ENCODE results near the gene HDAC4. TPM values are rescaled to one million over a fixed set of nuclear protein-coding genes. Genes with fewer than 3 reads are reported as not detected.

Gene HDAC4
- total and polyA plus RNA-seq, 10 of the 15 experiments (the other 5 are each of a cell fraction or from before 2014, with no cell fraction given) = 0.22 to 15.7 (median 4.8) TPM

DNA sequence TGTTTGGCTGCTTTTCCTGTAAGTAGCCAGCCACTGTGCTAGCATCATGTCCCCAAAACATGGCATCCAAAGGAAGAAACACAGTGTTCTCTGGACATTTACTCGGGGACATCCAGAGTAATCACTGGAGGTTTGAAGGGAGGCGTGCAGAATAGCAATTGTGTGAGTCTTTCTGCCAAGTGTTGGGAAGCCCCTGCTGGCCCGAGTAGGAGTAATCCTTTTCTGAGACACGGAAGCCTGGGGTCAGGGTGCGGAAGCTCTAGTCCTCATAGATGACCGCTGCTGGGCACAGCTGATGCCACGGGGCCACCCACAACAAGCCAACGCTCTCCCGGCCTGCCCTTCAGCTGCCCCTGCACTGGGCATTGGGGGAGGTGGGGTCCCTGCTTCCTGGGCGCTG lies 24.8 kb upstream of the HDAC4 start:
- no TSS peak for BruUV-seq (replicated peaks)
- no peak overlapping the region for H3K27ac ChIP-seq (ENCODE audit: control insufficient read depth, insufficient read depth)
- peaks cover 0 to 2% of the 10 kb centered on the region in 2 experiments; a peak in 1 of 4 replicates for H3K27me3 ChIP-seq (replicated peaks in 1 of 2; ENCODE audit: control insufficient read depth in 2 of 2, insufficient read depth in 2 of 2, low read length in 1 of 2)
- no peak overlapping the region for H3K4me2 ChIP-seq (ENCODE audit: control insufficient read depth, insufficient read depth)
- no peak overlapping the region for H3K4me3 ChIP-seq
- SMC1A ChIA-PET (ENCODE audit: uncharacterized antibody, unreplicated experiment) = no interaction called here
- no peaks in the 10 kb centered on the region for H3K4me1 ChIP-seq (ENCODE audit: control insufficient read depth, insufficient read depth, low read length)
- H2AFZ ChIP-seq (ENCODE audit: control insufficient read depth, low read depth, low read length) = no peak overlapping the region
- POLR2A ChIA-PET = no interaction called here
- CTCF ChIA-PET = no interaction called here
- no peaks in the 10 kb centered on the region for H3K9me3 ChIP-seq (replicated peaks; ENCODE audit: control insufficient read depth, insufficient read depth, low read length)
- no peak overlapping the region for H3K9ac ChIP-seq (ENCODE audit: control insufficient read depth, insufficient read depth, low read length)
- WGBS (ENCODE audit: insufficient coverage, insufficient replicate concordance, low lambda C conversion rate, missing lambda C conversion rate) = 43% methylated on average over 6 of the region's 10 CpGs
- RAD21 ChIA-PET (ENCODE audit: unreplicated experiment) = no interaction called here
- in situ Hi-C loops (cut with MboI) = no loop called here
- no peak for DNase-seq (ENCODE audit: low read depth, low spot score)
- no peaks in the 10 kb centered on the region for H4K20me1 ChIP-seq (ENCODE audit: control insufficient read depth, insufficient read depth)
- no peaks in the 10 kb centered on the region for H3K79me2 ChIP-seq (ENCODE audit: control insufficient read depth, insufficient read depth, low read length)
- no peak for FAIRE-seq
- intact Hi-C loops (cut with micrococcal nuclease; ENCODE audit: unreplicated experiment) = no loop called here
- TF ChIP-seq HSF1 (IDR thresholded peaks at IDR 0.05; ENCODE audit: low read depth, low read length) (no peak), HDAC6 (IDR thresholded peaks at IDR 0.05; ENCODE audit: unreplicated experiment) (no peak), TCF3 (IDR thresholded peaks at IDR 0.05; ENCODE audit: borderline replicate concordance, insufficient read depth, low read depth, low read length) (no peak), POLR2A (IDR thresholded peaks at IDR 0.05; ENCODE audit: low read depth, low read length) (no peak), FOS (IDR thresholded peaks at IDR 0.05; ENCODE audit: borderline replicate concordance, extremely low read depth, insufficient read length) (no peak)
- no peak for ATAC-seq
- no peaks in the 10 kb centered on the region for H3K36me3 ChIP-seq (ENCODE audit: control insufficient read depth in 2 of 2, insufficient read depth in 2 of 2, low read length in 1 of 2)

DNA sequence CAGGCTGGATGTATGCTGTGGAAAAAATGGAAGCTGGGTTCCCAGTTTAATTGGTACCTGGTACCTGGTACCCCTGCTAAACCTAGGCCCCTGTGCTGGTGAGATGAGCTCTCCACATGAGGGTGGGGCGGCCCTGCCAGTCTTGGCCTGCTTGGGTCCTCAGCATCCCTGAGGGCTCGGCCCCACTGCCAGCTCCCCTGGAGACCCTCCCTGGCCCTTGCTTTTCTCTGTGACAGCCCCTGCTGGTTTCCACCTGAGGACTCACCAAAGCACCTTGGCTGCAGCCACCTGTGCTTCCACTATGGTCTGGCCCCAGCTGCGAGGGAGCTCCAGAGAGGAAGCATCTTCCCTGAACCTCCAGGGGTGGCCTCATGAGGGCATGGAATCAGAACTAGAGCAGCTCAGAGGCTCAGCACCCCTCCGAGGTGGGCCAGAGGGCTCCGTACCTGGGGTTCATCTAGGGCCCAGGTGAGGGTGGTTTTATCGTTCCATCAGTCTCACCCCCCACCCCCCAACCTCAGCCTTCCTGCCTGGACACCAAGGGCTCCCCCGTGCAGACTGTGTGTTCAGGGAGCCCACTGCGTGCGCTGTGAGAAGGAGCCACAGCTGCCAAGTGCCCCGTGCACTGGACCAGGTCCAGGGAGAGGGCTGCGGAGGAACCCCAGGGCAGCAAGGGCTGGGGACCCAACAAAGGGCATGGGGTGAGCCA lies 23.7 kb upstream of the HDAC4 start:
- H3K4me2 ChIP-seq (ENCODE audit: control insufficient read depth, insufficient read depth) = no peak overlapping the region
- no peaks in the 10 kb centered on the region for H3K79me2 ChIP-seq (ENCODE audit: control insufficient read depth, insufficient read depth, low read length)
- DNase-seq (ENCODE audit: low read depth, low spot score) (no peak), ATAC-seq (no peak), FAIRE-seq (no peak)
- no peaks in the 10 kb centered on the region for H3K36me3 ChIP-seq (ENCODE audit: control insufficient read depth in 2 of 2, insufficient read depth in 2 of 2, low read length in 1 of 2)
- H3K27ac ChIP-seq (ENCODE audit: control insufficient read depth, insufficient read depth) = no peak overlapping the region
- BruUV-seq (replicated peaks) = no TSS peak
- whole genome bisulfite sequencing (ENCODE audit: insufficient coverage, insufficient replicate concordance, low lambda C conversion rate, missing lambda C conversion rate) = 26% methylated on average over 11 of the region's 11 CpGs
- H3K4me3 ChIP-seq = no peak overlapping the region
- RAD21 ChIA-PET (ENCODE audit: unreplicated experiment) = no interaction called here
- H2AFZ ChIP-seq (ENCODE audit: control insufficient read depth, low read depth, low read length) = no peak overlapping the region
- CTCF ChIA-PET = interaction anchor here (1.3 kb wide), 1 partner anchor 280 kb away, joined by 3 read pairs; no protein-coding TSS in a partner anchor
- SMC1A ChIA-PET (ENCODE audit: uncharacterized antibody, unreplicated experiment) = no interaction called here
- no peaks in the 10 kb centered on the region for H3K9me3 ChIP-seq (replicated peaks; ENCODE audit: control insufficient read depth, insufficient read depth, low read length)
- no peaks in the 10 kb centered on the region for H4K20me1 ChIP-seq (ENCODE audit: control insufficient read depth, insufficient read depth)
- H3K9ac ChIP-seq (ENCODE audit: control insufficient read depth, insufficient read depth, low read length) = no peak overlapping the region
- TF ChIP-seq E2F8 (IDR thresholded peaks at IDR 0.05; ENCODE audit: low read depth, partially characterized antibody) (no peak), WRNIP1 (IDR thresholded peaks at IDR 0.05; ENCODE audit: borderline replicate concordance, low read depth, low read length) (no peak), RAD51 (IDR thresholded peaks at IDR 0.05) (no peak), ZNF217 (IDR thresholded peaks at IDR 0.05) (no peak), ASH2L (IDR thresholded peaks at IDR 0.05; ENCODE audit: borderline replicate concordance, low read depth) (no peak), POLR2A (IDR thresholded peaks at IDR 0.05; ENCODE audit: low read depth, low read length) (no peak), FOXK2 (IDR thresholded peaks at IDR 0.05) (no peak), JUND (IDR thresholded peaks at IDR 0.05; ENCODE audit: low read depth, low read length) (no peak), HDAC6 (IDR thresholded peaks at IDR 0.05; ENCODE audit: unreplicated experiment) (no peak)
- POLR2A ChIA-PET = no interaction called here
- H3K27me3 ChIP-seq (replicated peaks in 1 of 2; ENCODE audit: control insufficient read depth in 2 of 2, insufficient read depth in 2 of 2, low read length in 1 of 2) = peaks cover 0 to 2% of the 10 kb centered on the region in 2 experiments; a peak in 1 of 4 replicates
- H3K4me1 ChIP-seq (ENCODE audit: control insufficient read depth, insufficient read depth, low read length) = no peaks in the 10 kb centered on the region
- intact Hi-C loops (cut with micrococcal nuclease; ENCODE audit: unreplicated experiment) (no loop called here), in situ Hi-C loops (cut with MboI) (no loop called here)

Measured in GM12878 (cell line).